ENCODE measurements around the gene CLCN4. TPM values are rescaled to one million over a fixed set of nuclear protein-coding genes. Genes with fewer than 3 reads are reported as not detected.

The CLCN4 gene
- total RNA-seq (2021) = 4.7 and 6.9 TPM in 2 replicates
- long read RNA-seq, full-length matches to known transcripts = 9 of 29 reads
- long read RNA-seq, partial matches to known transcripts = 16 of 29 reads
- long read RNA-seq, other reads (novel, unspliced or antisense) = 4 of 29 reads

DNA sequence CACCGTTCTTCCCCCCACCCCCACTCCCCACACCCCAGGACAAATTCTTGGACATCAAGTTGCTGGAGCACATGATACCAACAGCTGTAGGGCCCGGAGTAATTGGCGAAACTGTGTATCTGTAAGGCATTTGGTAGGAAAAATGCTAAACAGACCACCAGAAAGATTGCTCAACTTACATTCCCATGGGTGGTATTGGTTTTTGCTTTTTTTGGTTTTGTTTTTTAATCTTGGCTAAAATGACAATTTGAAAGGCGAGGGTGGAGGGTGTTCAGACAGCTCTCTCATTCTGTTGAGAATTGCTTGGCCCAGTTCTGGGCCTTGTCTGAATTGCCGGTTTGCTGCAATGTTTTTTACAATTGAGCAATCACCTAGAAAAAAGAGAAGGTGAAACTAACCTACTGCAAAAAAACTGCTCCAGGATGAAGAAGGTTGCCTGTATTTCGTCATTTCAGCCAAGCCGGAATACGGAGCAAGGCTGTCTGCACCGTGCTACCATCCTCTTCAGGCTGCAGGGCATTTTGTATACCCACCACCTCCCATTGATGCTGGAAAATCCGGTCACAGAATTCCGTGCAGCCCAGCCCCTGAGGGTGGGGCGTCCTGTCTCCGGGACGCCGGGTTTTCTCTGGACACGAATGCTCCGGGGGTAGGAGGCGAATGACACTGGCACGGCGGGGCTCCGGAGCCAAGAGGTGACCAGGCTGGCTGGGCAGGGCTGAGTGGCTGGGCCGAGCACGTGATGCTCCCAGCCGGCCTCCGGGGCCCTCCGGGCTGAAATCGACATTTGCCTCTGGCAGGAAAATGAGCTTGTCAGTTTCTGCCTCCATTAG lies at the start of gene CLCN4:
Gene CLCN4, plus strand, starts transcription at position 777 of the 833 bp plus-strand sequence. CDS start 28,058 bp downstream, outside the sequence.
- no peak within 1 kb of the TSS for H2BK120ac ChIP-seq (ENCODE audit: low read depth, low read length, poor library complexity, severe bottlenecking)
- H3K4ac ChIP-seq (ENCODE audit: low read depth, low read length) = no peak within 1 kb of the TSS
- Mint-ChIP-seq H3K9me3 (peaks cover 42 to 54% of the 10 kb centered on the region in 2 experiments), H3K36me3 (ENCODE audit: insufficient read depth in 1 of 3, low read depth in 3 of 3) (peaks cover 0 to 8% (median 4%) of the 10 kb centered on the region in 3 experiments; a peak in 5 of 7 replicates), H3K27ac (peak within 1 kb of the TSS in 1 of 3 experiments; percentile 76; a peak in 4 of 7 replicates), H3K4me3 (peak within 1 kb of the TSS; percentile 51 to 67), H3K4me1 (peaks cover 13 to 27% of the 10 kb centered on the region in 2 experiments), H3K27me3 (ENCODE audit: low read depth) (no peaks in the 10 kb centered on the region)
- H3T11ph ChIP-seq (ENCODE audit: low read length) = no peak within 1 kb of the TSS
- no peaks in the 10 kb centered on the region; the same call in 1 of the 2 replicates for H3K4me1 ChIP-seq (ENCODE audit: insufficient read depth, low read length)
- H2BK20ac ChIP-seq (ENCODE audit: low read depth, low read length, poor library complexity, severe bottlenecking) = no peak within 1 kb of the TSS
- H3K4me2 ChIP-seq (ENCODE audit: insufficient read depth, insufficient read length, low read length) = peak within 1 kb of the TSS; percentile 42
- H2BK15ac ChIP-seq (ENCODE audit: low read depth, low read length) = no peak within 1 kb of the TSS
- no peak within 1 kb of the TSS for H2BK5ac ChIP-seq (ENCODE audit: insufficient read length, low read length)
- no peak within 1 kb of the TSS for H3K14ac ChIP-seq (ENCODE audit: insufficient read depth, low read length)
- H3K27me3 ChIP-seq (ENCODE audit: insufficient read depth, low read length) = no peaks in the 10 kb centered on the region
- no peak within 1 kb of the TSS for H3K27ac ChIP-seq (ENCODE audit: insufficient read length, low read depth, low read length)
- H3K18ac ChIP-seq (ENCODE audit: insufficient read length, low read depth, low read length) = no peak within 1 kb of the TSS
- H4K91ac ChIP-seq (ENCODE audit: insufficient read length, low read depth, low read length) = no peak within 1 kb of the TSS
- H2AK5ac ChIP-seq (ENCODE audit: insufficient read length, low read length) = no peak within 1 kb of the TSS
- H3K79me1 ChIP-seq (ENCODE audit: insufficient read depth, low read depth, low read length, poor library complexity, severe bottlenecking) = no peaks in the 10 kb centered on the region
- H3K56ac ChIP-seq (ENCODE audit: insufficient read length, low read depth, low read length) = no peak within 1 kb of the TSS
- H4K20me1 ChIP-seq (ENCODE audit: control insufficient read depth, insufficient read depth, insufficient read length) = no peaks in the 10 kb centered on the region
- peak; percentile 71 for DNase-seq
- H3K9me3 ChIP-seq (ENCODE audit: control insufficient read depth, low read depth, low read length) = no peaks in the 10 kb centered on the region
- no peak within 1 kb of the TSS for H3K9ac ChIP-seq (ENCODE audit: extremely low read depth, insufficient read length, low read length)
- H2BK12ac ChIP-seq (ENCODE audit: insufficient read length, low read depth, low read length) = no peak within 1 kb of the TSS
- no peak within 1 kb of the TSS for H4K8ac ChIP-seq (replicated peaks; ENCODE audit: insufficient read length, low read depth, low read length)
- no peaks in the 10 kb centered on the region for H3K23me2 ChIP-seq (ENCODE audit: insufficient read length, low read depth, low read length, poor library complexity, severe bottlenecking)
- H2AFZ ChIP-seq (ENCODE audit: low read length) = no peak within 1 kb of the TSS
- no peak within 1 kb of the TSS for H3K23ac ChIP-seq (ENCODE audit: insufficient read length, low read depth, low read length)
- no CpG with 5 or more reads among the region's 27 CpGs for WGBS (ENCODE audit: extremely low coverage, insufficient read length, low lambda C conversion rate)
- no peak within 1 kb of the TSS for H4K5ac ChIP-seq (ENCODE audit: insufficient read length, low read depth, low read length)
- no peak for TF ChIP-seq CTCF (conservative IDR thresholded peaks at IDR 0.05)
- H3K79me2 ChIP-seq (ENCODE audit: insufficient read depth, low read length) = no peaks in the 10 kb centered on the region
